HepG2 (cell line): ENCODE measurements around the gene GFER. TPM values are rescaled to one million over a fixed set of nuclear protein-coding genes. Genes with fewer than 3 reads are reported as not detected.

Source experiments
- BORCS8-MEF2B ChIP-seq: sonication (generic); formaldehyde crosslinking; IDR thresholded peaks from 2 replicates; pipeline ENCODE4 v1.8.0; 2022; ENCODE audit warnings: mild to moderate bottlenecking, missing genetic modification reagents
- CSRNP2 ChIP-seq: sonication (generic); formaldehyde crosslinking; conservative IDR thresholded peaks from 2 replicates; pipeline ENCODE4 v1.8.0; 2022; ENCODE audit warnings: low read depth, missing genetic modification reagents
- FIP1L1 ChIP-seq: fragments of 200-400 bp; formaldehyde crosslinking; IDR thresholded peaks from 2 replicates; pipeline ENCODE4 v1.6.1; 2018; ENCODE audit warnings: low read depth, mild to moderate bottlenecking, low read length, moderate library complexity, borderline replicate concordance; ENCODE audit not compliant: insufficient read depth
- GPBP1L1 ChIP-seq: sonication (generic); formaldehyde crosslinking; IDR thresholded peaks from 2 replicates; pipeline ENCODE4 v1.5.0; 2020; ENCODE audit warnings: mild to moderate bottlenecking, missing genetic modification reagents
- GTF3A ChIP-seq: sonication (generic); formaldehyde crosslinking; conservative IDR thresholded peaks from 2 replicates; pipeline ENCODE4 v1.4.0; 2020; ENCODE audit warnings: mild to moderate bottlenecking, missing genetic modification reagents
- HES4 ChIP-seq: sonication (generic); formaldehyde crosslinking; IDR thresholded peaks from 2 replicates; pipeline ENCODE4 v1.9.0; 2021; ENCODE audit warnings: mild to moderate bottlenecking, missing genetic modification reagents, borderline replicate concordance
- IRF1 ChIP-seq: sonication (generic); formaldehyde crosslinking; IDR thresholded peaks from 2 replicates; pipeline ENCODE4 v1.4.0; 2020; ENCODE audit warnings: low read depth, mild to moderate bottlenecking, missing genetic modification reagents
- KLF11 ChIP-seq: IDR thresholded peaks from 2 replicates; pipeline ENCODE4 v1.6.1; 2016; ENCODE audit warnings: missing compliant biosample characterization
- KMT2A ChIP-seq: sonication (generic); formaldehyde crosslinking; IDR thresholded peaks from 2 replicates; pipeline ENCODE4 v1.4.0; 2020; ENCODE audit warnings: missing genetic modification reagents
- MAZ ChIP-seq, 2 experiments: sonication (generic) in 1 of 2; formaldehyde crosslinking in 1 of 2; IDR thresholded peaks; 2 replicates each; pipeline versions ENCODE4 v1.5.0 to v1.6.1; 2012 to 2020; ENCODE audit warnings: low read depth in 2 of 2, mild to moderate bottlenecking in 2 of 2, borderline replicate concordance in 1 of 2, improper control_type of control experiment in 1 of 2, low read length in 1 of 2, missing genetic modification reagents in 1 of 2, moderate library complexity in 1 of 2
- MNT ChIP-seq: fragments of 450-650 bp; IDR thresholded peaks from 2 replicates; pipeline ENCODE4 v1.6.1; 2016
- POLR2AphosphoS5 ChIP-seq: IDR thresholded peaks from 2 replicates; pipeline ENCODE4 v1.6.1; 2012; ENCODE audit warnings: low read depth, low read length
- SKI ChIP-seq: fragments of 450-650 bp; IDR thresholded peaks from one replicate; pipeline ENCODE4 v1.6.1; 2018; ENCODE audit warnings: mild to moderate bottlenecking; ENCODE audit not compliant: partially characterized antibody
- SNAI1 ChIP-seq: sonication (generic); formaldehyde crosslinking; IDR thresholded peaks from 2 replicates; pipeline ENCODE4 v1.5.0; 2020; ENCODE audit warnings: mild to moderate bottlenecking, missing genetic modification reagents, borderline replicate concordance
- TEAD2 ChIP-seq: sonication (generic); formaldehyde crosslinking; IDR thresholded peaks from 2 replicates; pipeline ENCODE4 v1.9.0; 2021; ENCODE audit warnings: missing genetic modification reagents
- U2AF1 ChIP-seq: fragments of 200-400 bp; formaldehyde crosslinking; optimal IDR thresholded peaks from 2 replicates; pipeline ENCODE3; 2017; ENCODE audit warnings: mild to moderate bottlenecking, low read depth, low read length
- ZBTB14 ChIP-seq: sonication (generic); formaldehyde crosslinking; IDR thresholded peaks from 2 replicates; pipeline ENCODE4 v1.4.0; 2020; ENCODE audit warnings: missing genetic modification reagents
- ZNF121 ChIP-seq: sonication (generic); formaldehyde crosslinking; IDR thresholded peaks from 2 replicates; pipeline ENCODE4 v1.5.0; 2020; ENCODE audit warnings: mild to moderate bottlenecking, missing genetic modification reagents
- ZNF224 ChIP-seq: sonication (generic); formaldehyde crosslinking; IDR thresholded peaks from 2 replicates; pipeline ENCODE4 v1.5.0; 2020; ENCODE audit warnings: mild to moderate bottlenecking, missing genetic modification reagents
- ZNF30 ChIP-seq: sonication (generic); formaldehyde crosslinking; IDR thresholded peaks from 2 replicates; pipeline ENCODE4 v1.5.0; 2020; ENCODE audit warnings: mild to moderate bottlenecking, missing genetic modification reagents
- ZNF451 ChIP-seq: sonication (generic); formaldehyde crosslinking; IDR thresholded peaks from 2 replicates; pipeline ENCODE4 v1.5.0; 2020; ENCODE audit warnings: mild to moderate bottlenecking, missing genetic modification reagents
- ZNF792 ChIP-seq: IDR thresholded peaks from 2 replicates; pipeline ENCODE4 v1.6.1; 2016
- polyA plus RNA-seq, 8 experiments: library from polyadenylated mRNA; depleted of rRNA in 3 of 8; stranded (reverse) in 7 of 8; unstranded in 1 of 8; fragments of >200 nt; fragmentation: Illumina TruSeq in 4 of 8; extraction: Trizol in 4 of 8; gene quantifications; 2 replicates each; pipeline versions ENCODE4 v1.2.1 to v1.2.3, GENCODE V29; 2011 to 2016; ENCODE audit warnings: low read depth in 4 of 8, missing spikeins in 1 of 8, mixed read lengths in 1 of 8; ENCODE audit not compliant: insufficient read depth in 1 of 8
- total RNA-seq, 5 experiments: library from RNA; depleted of rRNA; stranded (reverse); fragments of >200 nt; fragmentation: Illumina TruSeq; extraction: Trizol; gene quantifications; 2 replicates each; pipeline ENCODE4 v1.2.3, GENCODE V29; 2016; ENCODE audit warnings: low read depth in 1 of 5

Gene GFER
- total and polyA plus RNA-seq, 2 of the 13 experiments (the other 11 are each of a cell fraction or from before 2014, with no cell fraction given): 28.6 to 71.7 TPM

- TF ChIP-seq KMT2A (CRISPR knock-in tag) (no peak; the same call in none of the 2 replicates), SKI (peak; percentile 15), ZBTB14 (CRISPR knock-in tag) (no peak), MAZ (IDR thresholded peaks at IDR 0.05; ENCODE audit: borderline replicate concordance, low read depth, low read length) (no peak), MAZ (CRISPR knock-in tag; IDR thresholded peaks at IDR 0.05; ENCODE audit: low read depth) (0 out of 2 replicates have a peak, but pooled peaks have one; percentile 50), ZNF30 (no peak; the same call in 1 of the 2 replicates), SNAI1 (CRISPR knock-in tag) (peak; percentile 91; the same call in 1 of the 2 replicates), MNT (0 out of 2 replicates have a peak, but pooled peaks have one; percentile 3), HES4 (CRISPR knock-in tag) (0 out of 2 replicates have a peak, but pooled peaks have one; percentile 18), POLR2AphosphoS5 (peak; percentile 76), TEAD2 (no peak), ZNF121 (CRISPR knock-in tag) (no peak; the same call in none of the 2 replicates), BORCS8-MEF2B (CRISPR knock-in tag) (peak; percentile 18), ZNF792 (CRISPR knock-in tag) (peak; percentile 37; the same call in 1 of the 2 replicates), IRF1 (CRISPR knock-in tag) (no peak), GPBP1L1 (CRISPR knock-in tag) (no peak), ZNF451 (CRISPR knock-in tag) (0 out of 2 replicates have a peak, but pooled peaks have one; percentile 24), KLF11 (CRISPR knock-in tag) (no peak), GTF3A (CRISPR knock-in tag) (no peak), CSRNP2 (CRISPR knock-in tag) (no peak), FIP1L1 (no peak), U2AF1 (peak; percentile 95), ZNF224 (CRISPR knock-in tag) (no peak)
Measured at GRCh38 chr16:1940273-1941161, 43.5 kb upstream of the GFER start (continued).
